K562 (cell line): ENCODE results near the gene FAM53C. TPM values are rescaled to one million over a fixed set of nuclear protein-coding genes. Genes with fewer than 3 reads are reported as not detected.
A peak's percentile ranks its signal among the peaks of the same experiment; 100 is the strongest.

Experiments
- ATAC-seq: fragments of 200-7000 bp; cut with Tn5 transposase; 3 replicates; pipeline ENCODE4 v1.9.1; 2020; ENCODE audit warnings: moderate library complexity
- BruUV-seq: library from RNA; stranded (reverse); fragments of 400-500 nt; replicated peaks from 2 replicates; lab custom pipeline; 2021; lab: Mats Ljungman, UMichigan
- CTCF ChIA-PET: fragments of 300-600 bp; formaldehyde crosslinking; extraction: SDS; loops from one replicate; lab custom pipeline; 2021; ENCODE audit warnings: low intra/inter-chr PET ratio; lab: Yijun Ruan, JAX
- POLR2A ChIA-PET: fragments of 300-600, 350-650 bp; sonication (Branson Sonifier 250); formaldehyde crosslinking; extraction: SDS; loops from one replicate; lab custom pipeline; 2021; ENCODE audit warnings: antibody characterized with exemption, inconsistent platforms; lab: Yijun Ruan, JAX
- DNase-seq, 4 experiments: peaks; one replicate each; pipeline versions ENCODE4 v3.0.0 to v3.0.0-alpha.2; 2011 to 2018; ENCODE audit warnings: low spot score in 3 of 4, mixed read lengths in 3 of 4; ENCODE audit errors: extremely low read depth in 1 of 4
- FAIRE-seq: peaks from 2 replicates; lab custom pipeline; 2011; peaks lifted over from hg19 to GRCh38; lab: Jason Lieb, UNC
- H2AFZ ChIP-seq: 2 replicates; pipeline ENCODE4 v1.6.0; 2011; ENCODE audit warnings: low read depth, low read length, control low read depth, inconsistent platforms
- H3K27ac ChIP-seq: fragments of 200-600 bp; 3 replicates; pipeline ENCODE4 v1.8.0; 2011; ENCODE audit warnings: low read depth, mild to moderate bottlenecking, control low read depth, inconsistent platforms, low read length, moderate library complexity, mixed read lengths; ENCODE audit errors: extremely low read depth
- H3K27me3 ChIP-seq, 2 experiments: fragments of 300-600 bp in 1 of 2; 2 replicates in 1 of 2; 3 replicates in 1 of 2; pipeline versions ENCODE4 v1.6.0 to v1.8.0; 2011; ENCODE audit warnings: inconsistent platforms in 2 of 2, low read length in 2 of 2, mild to moderate bottlenecking in 1 of 2, mixed read lengths in 1 of 2, moderate library complexity in 1 of 2; ENCODE audit not compliant: control insufficient read depth in 2 of 2, insufficient read depth in 2 of 2
- H3K36me3 ChIP-seq: fragments of 300-600 bp; 3 replicates; pipeline ENCODE4 v1.8.0; 2011; ENCODE audit warnings: mild to moderate bottlenecking, low read length, inconsistent platforms; ENCODE audit not compliant: control insufficient read depth, insufficient read depth
- H3K4me1 ChIP-seq, 2 experiments: fragments of 200-600 bp in 1 of 2; replicated peaks in 1 of 2; 2 replicates in 1 of 2; 3 replicates in 1 of 2; pipeline versions ENCODE4 v1.5.1 to v1.8.0; 2011; ENCODE audit warnings: inconsistent platforms in 2 of 2, low read length in 2 of 2, mild to moderate bottlenecking in 1 of 2, mixed read lengths in 1 of 2, moderate library complexity in 1 of 2; ENCODE audit not compliant: control insufficient read depth in 2 of 2, insufficient read depth in 2 of 2
- H3K4me2 ChIP-seq: 2 replicates; pipeline ENCODE4 v1.6.1; 2011; ENCODE audit warnings: low read length, control low read depth, inconsistent platforms, mixed read lengths; ENCODE audit not compliant: insufficient read depth
- H3K4me3 ChIP-seq: fragments of 200-600 bp; sonication (generic), shearing (Covaris generic); 2 replicates; pipeline ENCODE4 v1.5.1; 2016; ENCODE audit warnings: control low read depth, inconsistent platforms
- H3K79me2 ChIP-seq: fragments of 200-600 bp; 3 replicates; pipeline ENCODE4 v1.8.0; 2011; ENCODE audit warnings: low read length, inconsistent platforms; ENCODE audit not compliant: control insufficient read depth, insufficient read depth
- H3K9ac ChIP-seq, 2 experiments: 2 replicates each; pipeline versions ENCODE4 v1.6.0 to v1.6.1; 2011; ENCODE audit warnings: low read depth in 2 of 2, low read length in 2 of 2, control low read depth in 1 of 2, inconsistent platforms in 1 of 2, mild to moderate bottlenecking in 1 of 2, mixed read lengths in 1 of 2; ENCODE audit not compliant: insufficient read depth in 1 of 2
- H3K9me1 ChIP-seq: one replicate; pipeline ENCODE4 v1.6.0; 2011; ENCODE audit warnings: inconsistent platforms, mild to moderate bottlenecking, low read length, moderate library complexity; ENCODE audit not compliant: control insufficient read depth, insufficient read depth
- H3K9me3 ChIP-seq: replicated peaks from 2 replicates; pipeline ENCODE4 v1.5.1; 2011; ENCODE audit warnings: low read depth, low read length, inconsistent platforms; ENCODE audit not compliant: control insufficient read depth, insufficient read depth
- H4K20me1 ChIP-seq: replicated peaks from 2 replicates; pipeline ENCODE4 v1.6.1; 2011; ENCODE audit warnings: low read length, inconsistent platforms, mixed read lengths; ENCODE audit not compliant: control insufficient read depth, insufficient read depth
- BCOR ChIP-seq: fragments of 450-650 bp; IDR thresholded peaks from 2 replicates; pipeline ENCODE4 v1.6.1; 2016
- ESRRA ChIP-seq: fragments of 450-650 bp; IDR thresholded peaks from 2 replicates; pipeline ENCODE4 v1.6.1; 2014; ENCODE audit warnings: low read depth, mild to moderate bottlenecking, moderate library complexity, borderline replicate concordance
- HMGN3 ChIP-seq: IDR thresholded peaks from 2 replicates; pipeline ENCODE4 v1.6.1; 2011; ENCODE audit warnings: borderline replicate concordance, low read depth, mild to moderate bottlenecking, mixed read lengths, low read length; ENCODE audit not compliant: insufficient read length; ENCODE audit errors: extremely low read depth
- PKNOX1 ChIP-seq: fragments of 450-650 bp; IDR thresholded peaks from 2 replicates; pipeline ENCODE4 v1.6.1; 2016
- POLR2B ChIP-seq: fragments of 450-650 bp; IDR thresholded peaks from 2 replicates; pipeline ENCODE4 v1.6.1; 2018; ENCODE audit warnings: low read depth; ENCODE audit not compliant: partially characterized antibody
- SUPT5H ChIP-seq: fragments of 450-650 bp; IDR thresholded peaks from 2 replicates; pipeline ENCODE4 v1.6.1; 2016
- ZNF431 ChIP-seq: sonication (generic); formaldehyde crosslinking; IDR thresholded peaks from 2 replicates; pipeline ENCODE4 v1.8.0; 2022; ENCODE audit warnings: mild to moderate bottlenecking, missing genetic modification reagents
- WGBS: fragments of 100-300 bp; shearing (Covaris generic); methylation state at CpG from one replicate; pipeline ENCODE4 v1.1.6; 2016; ENCODE audit warnings: low coverage, mixed read lengths; ENCODE audit not compliant: insufficient coverage; ENCODE audit errors: missing lambda C conversion rate; 5-methylcytosine and 5-hydroxymethylcytosine counted together
- in situ Hi-C: fragments of 300-500 bp; cut with MboI; formaldehyde crosslinking; loops from 4 replicates; pipeline ENCODE4 v1.15.0; 2018; ENCODE audit warnings: inconsistent platforms, mixed read lengths
- intact Hi-C: fragments of 100-400 bp; cut with micrococcal nuclease; formaldehyde crosslinking; loops from 2 replicates; pipeline ENCODE4 v1.14.2; 2022
- polyA plus RNA-seq, 8 experiments: library from polyadenylated mRNA; depleted of rRNA in 4 of 8; stranded (reverse) in 5 of 8; unstranded in 3 of 8; fragments of >200 nt; fragmentation: Nextera tagmentation in 2 of 8; fragmentation: Illumina TruSeq in 1 of 8; extraction: Ambion mirVana in 2 of 8; extraction: Trizol in 1 of 8; gene quantifications; 2 replicates each; pipeline versions ENCODE4 v1.2.1 to v1.2.3, GENCODE V29; 2011 to 2014; ENCODE audit warnings: inconsistent platforms in 1 of 8, missing spikeins in 1 of 8
- total RNA-seq, 7 experiments: library from RNA; depleted of rRNA in 6 of 7; stranded (reverse); fragments of >200 nt in 6 of 7; fragmentation: Illumina TruSeq in 2 of 7; extraction: Trizol in 2 of 7; gene quantifications; 2 replicates each; pipeline versions ENCODE4 v1.2.1 to v1.2.3, GENCODE V29; 2011 to 2021; ENCODE audit warnings: low replicate concordance in 1 of 7

The FAM53C gene
- total and polyA plus RNA-seq, 9 of the 15 experiments (the other 6 are each of a cell fraction or from before 2014, with no cell fraction given): 9.7 to 38.5 (median 25.2) TPM

GRCh38 chr5:138349852-138350562 lies 11.9 kb downstream of the FAM53C start:
- Histone ChIP-seq H4K20me1 (peaks cover 15% of the 10 kb centered on the region), H3K79me2 (peaks cover 24% of the 10 kb centered on the region), H3K27me3 (no peaks in the 10 kb centered on the region), H3K36me3 (peaks cover 46% of the 10 kb centered on the region), H3K9me3 (peaks cover 5% of the 10 kb centered on the region), H3K4me3 (no peak overlapping the region), H3K9me1 (no peaks in the 10 kb centered on the region), H2AFZ (no peak overlapping the region), H3K27ac (no peak overlapping the region), H3K9ac (no peak overlapping the region), H3K4me1 (peaks cover 5 to 6% of the 10 kb centered on the region in 2 experiments; a peak in 3 of 5 replicates), H3K4me2 (no peak overlapping the region)
- no peak for TF ChIP-seq BCOR
- TF ChIP-seq PKNOX1: no peak
- no peak for TF ChIP-seq HMGN3
- no peak for TF ChIP-seq ZNF431 (CRISPR knock-in tag)
- TF ChIP-seq SUPT5H: peak; percentile 32; the same call in 1 of the 2 replicates
- TF ChIP-seq ESRRA: no peak
- TF ChIP-seq POLR2B: peak; percentile 20
- BruUV-seq: no TSS peak
- in situ Hi-C loops: no loop called here
- ATAC-seq (no peak), FAIRE-seq (no peak), DNase-seq (no peak)
- CTCF ChIA-PET: interaction anchor here (0.9 kb wide), 1 partner anchor 135 kb away, joined by 4 read pairs; no protein-coding TSS in a partner anchor
- POLR2A ChIA-PET: interaction anchor here (0.6 to 10.3 kb wide), 4 partner anchors 10 to 22 kb away, joined by 3 to 416 read pairs (median 25); partner anchors contain the start of genes CDC25C and FAM53C
- intact Hi-C loops: loop anchor here (5.0 kb wide), 1 partner anchor 168 kb away; no protein-coding TSS in a partner anchor
- WGBS: 82% methylated on average over 1 of the region's 1 CpG
